Central memory CD4-positive, alpha-beta T cell (primary cell): ENCODE data around the gene FBXO33.

Experiments used
- DNase-seq: peaks from one replicate; pipeline ENCODE4 v3.0.0; 2022
- total RNA-seq, 3 experiments: gene quantifications; one replicate each; lab custom pipeline; 2026; lab: John Stamatoyannopoulos, UW

Gene FBXO33, protein sequence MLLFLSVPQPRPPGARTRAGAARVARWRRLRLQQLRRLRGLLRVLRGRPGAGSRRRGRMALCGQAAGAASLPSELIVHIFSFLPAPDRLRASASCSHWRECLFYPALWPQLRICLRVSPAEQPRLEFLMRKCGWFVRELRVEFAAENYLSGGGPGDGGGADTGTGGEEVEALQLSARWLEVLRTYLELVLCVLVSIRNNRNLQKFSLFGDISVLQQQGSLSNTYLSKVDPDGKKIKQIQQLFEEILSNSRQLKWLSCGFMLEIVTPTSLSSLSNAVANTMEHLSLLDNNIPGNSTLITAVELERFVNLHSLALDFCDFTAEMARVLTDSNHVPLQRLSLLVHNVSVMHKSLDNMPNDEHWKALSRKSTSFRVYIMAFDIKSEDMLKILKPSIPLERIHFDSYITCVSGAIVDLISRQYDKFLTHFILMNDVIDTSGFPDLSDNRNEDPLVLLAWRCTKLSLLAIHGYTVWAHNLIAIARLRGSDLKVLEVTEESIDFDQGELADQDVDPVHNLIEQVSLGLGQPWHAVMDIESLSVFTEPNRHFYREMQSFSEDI
- total RNA-seq = 48.8 to 78.3 (median 69.5) reads per million in 3 experiments

DNA sequence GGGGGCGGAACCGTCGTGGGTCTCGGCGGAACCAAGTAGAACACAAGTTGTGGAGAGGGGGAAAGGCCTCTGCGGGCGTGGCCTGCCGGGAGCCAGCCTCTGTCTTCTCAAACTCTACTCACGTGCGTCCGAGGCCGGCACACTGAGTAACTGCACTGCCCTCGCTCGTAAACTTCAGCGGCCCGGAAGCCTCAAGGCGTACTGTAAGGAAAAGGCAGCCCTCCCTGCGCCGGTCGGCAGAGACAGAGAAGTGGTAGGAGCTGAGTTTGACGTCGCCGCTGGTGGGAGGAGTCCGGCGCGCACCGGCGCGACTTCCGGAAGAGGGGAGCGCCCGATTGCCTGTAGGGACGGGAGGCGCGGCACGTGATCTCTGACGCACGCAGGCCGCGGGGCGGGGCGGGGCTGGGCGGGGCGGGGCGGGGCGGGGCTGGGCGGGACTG lies at the start of gene FBXO33:
Gene FBXO33, minus strand, starts transcription at position 255 of the 440 bp plus-strand sequence. CDS start 271 bp downstream, outside the sequence.
- DNase-seq = peak; percentile 97

DNA sequence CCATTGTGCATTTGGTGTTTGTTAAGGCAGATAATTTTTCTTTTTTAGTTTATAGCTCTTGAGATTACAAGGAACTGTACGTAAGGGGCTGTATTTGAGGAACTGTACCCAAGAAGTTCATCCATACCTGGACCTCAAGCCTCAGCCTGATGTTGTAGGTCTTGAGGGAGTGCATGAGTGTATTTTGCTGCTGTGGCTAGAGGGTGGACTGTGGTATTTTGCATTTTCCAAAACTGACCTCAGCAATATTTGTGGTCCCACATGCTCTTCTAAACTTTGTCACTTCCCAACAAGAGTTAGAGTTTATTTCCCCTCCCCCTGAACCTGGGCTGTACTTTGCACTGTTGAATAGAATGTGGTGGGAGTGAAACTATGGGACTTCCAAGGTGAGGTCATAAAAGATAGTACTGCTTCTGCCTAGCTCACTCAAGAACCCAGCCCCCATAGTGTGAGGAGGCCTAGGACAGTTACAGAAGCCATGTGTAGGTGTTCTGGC lies 42.2 kb upstream of the FBXO33 start:
- no peak for DNase-seq

DNA sequence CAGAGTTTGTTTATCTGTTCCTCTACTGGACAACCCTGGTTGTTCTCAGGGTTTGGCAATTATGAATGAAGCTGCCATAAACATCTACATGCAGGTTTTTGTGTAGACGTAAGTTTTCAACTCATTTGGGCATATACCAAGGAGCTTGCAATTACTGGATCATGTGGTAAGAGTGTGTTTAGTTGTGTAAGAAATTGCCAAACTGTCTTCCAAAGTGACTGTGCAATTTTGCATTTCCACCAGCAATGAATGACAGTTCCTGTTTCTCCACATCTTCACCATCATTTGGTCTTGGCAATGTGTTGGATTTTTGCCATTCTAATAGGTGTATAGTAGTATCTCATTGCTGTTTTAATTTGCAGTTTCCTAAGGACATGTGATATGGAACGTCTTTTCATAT lies 39.8 kb upstream of the FBXO33 start:
- no peak for DNase-seq

DNA sequence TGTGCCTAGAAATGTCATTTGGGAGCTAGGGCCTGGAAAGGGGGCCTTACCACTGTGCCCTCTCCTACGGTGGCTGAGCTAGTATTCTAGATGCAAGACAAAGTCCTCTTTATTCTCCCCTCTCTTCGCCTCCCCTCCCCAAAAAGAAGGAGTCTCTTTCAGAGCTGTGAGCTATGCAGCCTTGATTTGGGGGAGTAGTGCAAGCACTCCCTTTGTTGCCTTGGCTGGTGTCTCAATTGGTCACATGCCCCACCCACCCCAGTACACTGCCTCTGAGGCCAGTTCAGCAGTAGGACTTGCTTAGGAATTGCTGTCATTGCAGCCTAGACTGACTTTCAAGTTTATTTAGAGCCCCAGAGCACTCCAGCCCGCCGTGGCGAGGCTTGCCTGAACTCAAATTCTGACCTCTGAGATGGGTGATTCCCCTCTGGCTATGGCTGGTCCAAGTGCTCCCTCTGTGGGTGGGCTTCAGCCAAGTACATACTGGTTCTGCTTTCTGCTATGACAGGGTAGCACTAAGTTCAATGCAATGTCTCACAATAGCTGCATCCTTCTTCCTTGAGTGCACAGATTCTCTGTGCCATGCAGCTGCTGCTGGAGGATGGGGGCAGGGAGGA lies 37.0 kb upstream of the FBXO33 start:
- no peak for DNase-seq

DNA sequence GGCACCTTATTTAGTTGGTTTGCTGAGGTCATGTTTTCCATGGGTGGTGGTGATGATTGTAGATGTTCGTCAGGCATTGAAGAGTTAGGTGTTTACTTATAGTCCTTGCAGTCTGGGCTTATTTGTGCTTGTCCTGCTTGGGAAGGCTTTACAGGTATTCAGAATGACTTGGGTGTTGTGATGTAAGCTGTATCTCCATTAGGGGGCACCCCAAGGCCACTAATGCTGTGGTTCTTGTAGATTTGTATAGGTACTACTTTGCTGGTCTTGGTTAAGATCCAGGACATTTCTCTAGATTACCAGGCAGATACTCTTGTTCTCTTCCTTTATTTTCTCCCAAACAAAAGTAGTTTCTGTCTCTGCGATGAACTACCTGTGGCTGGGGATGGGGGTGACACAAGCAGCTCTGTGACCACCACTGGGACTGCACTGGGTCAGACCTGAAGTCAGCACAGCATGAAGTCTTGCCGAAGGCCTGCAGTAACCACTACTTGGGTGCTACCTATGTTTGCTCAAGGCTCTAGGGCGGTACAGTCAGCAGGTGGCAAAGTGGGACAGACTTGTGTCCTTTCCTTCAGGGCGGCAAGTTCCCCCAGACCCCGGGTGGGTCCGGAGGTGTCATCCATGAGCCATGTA lies 35.8 kb upstream of the FBXO33 start:
- DNase-seq = no peak

DNA sequence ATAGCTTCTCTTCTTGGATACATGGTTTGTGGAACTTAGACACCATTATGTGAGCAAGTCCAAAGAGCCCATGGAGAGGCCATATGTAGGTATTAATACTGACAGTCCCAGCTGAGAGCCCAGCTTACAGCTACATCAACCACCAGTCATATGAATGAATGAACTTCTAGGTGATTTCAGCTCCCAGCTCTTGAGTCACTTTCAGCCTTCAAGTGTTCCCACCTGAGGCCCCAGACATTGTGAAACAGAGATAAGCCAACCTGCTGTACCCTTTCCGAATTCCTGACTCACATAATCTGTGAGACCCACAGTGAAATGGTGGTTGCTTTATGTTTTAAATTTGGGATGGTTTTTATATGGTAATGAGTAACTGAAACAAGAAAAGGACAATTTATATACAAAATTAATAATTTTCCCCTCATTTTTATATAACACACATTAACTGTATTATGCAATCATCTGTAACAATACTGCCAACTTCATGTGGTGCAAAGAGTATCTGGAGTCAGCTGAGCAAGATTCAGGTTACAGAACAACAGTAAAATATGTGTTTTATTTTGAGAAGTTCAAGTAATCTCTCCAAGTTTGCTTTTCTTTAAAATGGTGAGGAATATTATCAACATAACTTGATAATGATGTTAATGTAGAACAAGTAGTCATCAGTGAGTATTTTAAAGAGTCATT lies 27.7 kb upstream of the FBXO33 start:
- DNase-seq = no peak

DNA sequence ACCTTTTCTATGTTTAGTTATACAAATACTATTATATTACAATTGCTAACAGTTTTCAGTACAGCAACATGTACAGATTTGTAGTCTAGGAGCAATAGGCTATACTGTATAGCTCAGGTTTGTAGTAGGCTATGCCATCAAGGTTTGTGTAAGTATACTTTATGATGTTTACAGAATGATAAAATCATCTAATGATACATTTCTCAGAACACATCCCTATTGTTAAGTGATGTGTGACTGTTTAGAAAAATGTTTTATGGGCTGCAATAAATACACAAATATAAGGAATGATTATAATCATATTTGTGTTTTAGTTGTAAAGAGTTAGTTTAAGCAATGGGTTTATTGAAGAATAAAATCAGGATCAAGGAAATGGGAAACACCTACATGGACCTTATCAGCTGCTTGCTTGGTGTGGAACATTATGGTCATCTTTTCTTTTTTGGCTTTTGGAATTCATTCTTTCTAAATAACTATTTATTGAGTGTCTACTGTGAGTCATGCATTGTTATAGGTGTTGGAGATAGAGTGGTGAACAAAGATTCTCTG lies 24.5 kb upstream of the FBXO33 start:
- no peak for DNase-seq

DNA sequence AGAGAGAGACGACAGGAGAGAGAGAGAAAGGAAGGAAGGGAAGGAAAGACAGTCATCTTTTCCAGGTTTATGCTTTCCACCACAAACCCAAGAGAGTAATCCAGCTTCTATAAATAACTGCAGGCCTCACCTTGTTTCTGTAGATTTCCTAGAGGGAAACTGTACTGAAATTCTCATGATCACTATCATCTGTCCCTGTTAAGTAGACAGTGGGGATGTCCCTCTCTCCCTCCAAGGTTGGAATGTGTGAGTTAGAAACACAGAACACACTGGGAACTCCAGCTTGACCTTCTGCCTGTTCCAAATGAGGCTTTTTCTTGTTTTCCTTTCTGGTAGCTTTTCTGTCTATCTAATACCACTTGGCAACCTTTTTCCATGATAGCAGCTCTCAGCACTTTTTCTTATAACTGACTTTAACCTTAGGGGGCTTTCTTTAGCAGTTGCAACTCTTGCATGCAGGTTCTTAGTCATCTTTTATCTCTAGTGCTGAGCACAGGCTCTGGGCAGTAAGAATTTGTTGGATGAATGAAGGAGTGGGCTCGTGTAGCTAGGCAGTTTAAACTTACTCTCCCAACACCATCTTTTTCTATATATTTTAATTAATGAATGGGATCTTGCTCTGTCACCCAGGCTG lies 22.8 kb upstream of the FBXO33 start:
- no peak for DNase-seq

DNA sequence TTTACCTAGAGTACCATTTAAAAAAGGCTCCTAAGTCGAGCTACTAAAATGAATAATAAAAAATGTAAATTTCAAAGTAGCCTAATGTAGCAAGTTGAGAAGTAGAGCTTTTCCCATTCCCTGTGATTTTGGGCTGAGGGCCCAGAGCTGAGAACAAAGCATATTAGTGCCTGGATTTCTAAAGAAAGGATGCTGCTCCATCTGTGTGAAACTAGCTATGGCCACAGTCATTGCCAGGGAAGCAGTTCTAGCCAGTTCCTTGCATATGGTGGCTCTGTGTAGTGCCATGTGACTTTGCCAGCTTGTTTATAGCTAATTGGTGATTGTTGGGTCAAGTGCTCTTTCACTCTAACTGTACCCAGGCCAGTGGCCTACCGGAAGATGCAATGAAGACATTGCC lies 20.4 kb upstream of the FBXO33 start:
- DNase-seq = no peak

DNA sequence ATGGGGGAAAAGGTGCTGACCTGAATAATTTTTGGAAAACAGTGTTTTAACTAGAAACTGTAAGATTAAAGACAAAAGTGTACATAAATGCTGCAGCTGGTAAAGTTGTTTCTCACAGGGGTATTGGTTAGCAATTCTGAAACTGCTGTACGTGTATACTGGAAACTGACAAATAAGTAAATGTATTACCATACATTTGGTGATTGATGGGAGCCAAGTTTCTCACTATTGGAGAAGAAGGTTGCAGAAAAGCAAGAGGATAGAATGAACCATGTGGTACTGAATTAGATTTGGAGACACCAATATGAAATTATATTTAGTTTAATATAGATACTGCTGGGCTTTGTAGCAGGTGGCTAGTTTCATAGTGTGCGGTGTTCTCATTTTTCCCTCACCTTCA lies 19.6 kb upstream of the FBXO33 start:
- no peak for DNase-seq

DNA sequence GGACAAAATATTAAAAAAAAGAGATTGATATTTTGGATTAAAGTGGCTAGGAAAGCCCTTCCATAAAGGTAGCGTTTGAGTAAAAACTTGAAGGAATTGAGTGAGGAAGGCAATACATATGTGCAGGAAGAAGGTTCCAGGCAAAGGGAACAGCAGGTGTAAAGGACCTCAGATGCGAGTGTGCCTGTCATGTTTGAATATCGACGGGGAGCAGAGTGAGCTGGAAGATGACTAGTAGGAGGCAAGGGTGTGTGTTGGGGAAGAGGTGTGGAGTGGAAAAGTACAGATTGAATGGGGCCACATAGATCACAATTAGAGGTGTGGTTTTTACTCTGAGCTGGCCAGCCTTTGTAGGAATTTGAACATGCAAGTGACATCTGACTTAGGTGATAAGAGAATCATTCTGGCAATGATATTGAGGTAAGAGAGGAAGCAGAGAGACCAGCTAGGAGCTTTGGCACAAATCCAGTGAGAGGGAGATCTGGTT lies 15.0 kb upstream of the FBXO33 start:
- DNase-seq = no peak

DNA sequence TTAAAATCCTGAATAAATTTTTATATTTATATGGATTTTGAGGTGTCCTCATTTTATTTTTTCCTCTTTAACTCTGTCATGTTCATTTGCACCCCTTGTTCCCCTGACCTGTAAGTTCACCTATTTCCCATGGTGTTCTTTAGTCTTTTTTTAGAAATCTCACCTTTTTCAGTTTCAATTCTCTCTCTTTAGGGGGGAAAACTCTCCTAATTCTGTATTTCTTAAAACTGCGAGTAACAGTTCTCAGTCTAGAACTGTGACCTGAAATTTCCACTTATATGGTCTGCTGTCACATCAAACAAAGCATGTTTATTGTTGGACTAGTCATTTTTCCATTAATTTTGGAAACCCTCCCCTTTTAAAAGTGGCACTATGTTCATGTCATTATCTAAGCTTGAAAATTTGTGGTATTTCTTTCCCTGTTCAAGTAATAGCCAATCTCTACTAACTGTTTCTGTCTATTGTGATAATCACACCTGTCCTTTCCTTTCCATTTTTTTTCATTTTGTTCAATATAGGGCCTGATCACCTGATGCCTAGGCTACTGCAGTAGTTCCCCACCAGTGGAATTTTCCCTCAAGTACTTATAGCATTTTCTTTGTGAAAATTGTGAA lies 14.0 kb upstream of the FBXO33 start:
- DNase-seq = no peak

DNA sequence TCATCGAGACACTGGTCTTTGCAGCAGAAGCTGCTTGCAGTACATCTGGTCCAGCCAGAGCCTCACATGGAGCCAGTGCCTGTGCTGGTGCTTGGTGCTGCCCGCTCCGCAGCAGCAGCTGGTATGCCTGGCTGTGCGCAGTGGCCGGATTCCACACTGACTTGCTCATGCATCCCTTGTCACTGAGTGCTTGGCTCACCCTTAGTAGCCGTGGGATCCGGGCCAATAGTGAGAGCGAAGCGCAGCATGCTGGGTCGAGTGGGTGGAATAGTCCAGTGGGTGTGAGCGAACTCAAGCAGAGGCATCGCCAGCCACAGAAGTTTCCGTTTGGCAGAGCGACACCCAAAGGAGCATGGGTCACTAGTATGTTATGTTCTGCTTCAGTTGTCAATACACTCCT lies 10.1 kb upstream of the FBXO33 start:
- no peak for DNase-seq

DNA sequence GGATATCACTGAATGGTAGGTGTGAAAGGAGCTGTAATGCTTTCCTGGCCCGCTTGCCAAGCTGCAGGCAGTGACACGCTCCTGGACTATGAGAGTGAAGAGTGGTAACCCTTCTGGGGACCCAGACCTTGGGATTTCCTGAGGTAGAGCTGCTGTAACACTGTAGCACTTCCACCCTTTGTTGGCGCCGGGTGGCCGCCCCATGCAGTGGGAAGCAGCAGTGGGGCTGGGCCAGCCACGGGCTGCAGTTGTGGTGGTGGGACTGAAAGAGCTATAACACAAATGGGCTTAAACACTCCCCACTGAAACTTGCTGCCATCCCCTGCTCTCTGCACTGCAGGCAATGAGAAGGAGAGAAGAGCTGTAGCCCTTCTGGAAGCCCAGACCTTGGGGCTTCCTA lies 9.6 kb upstream of the FBXO33 start:
- no peak for DNase-seq

DNA sequence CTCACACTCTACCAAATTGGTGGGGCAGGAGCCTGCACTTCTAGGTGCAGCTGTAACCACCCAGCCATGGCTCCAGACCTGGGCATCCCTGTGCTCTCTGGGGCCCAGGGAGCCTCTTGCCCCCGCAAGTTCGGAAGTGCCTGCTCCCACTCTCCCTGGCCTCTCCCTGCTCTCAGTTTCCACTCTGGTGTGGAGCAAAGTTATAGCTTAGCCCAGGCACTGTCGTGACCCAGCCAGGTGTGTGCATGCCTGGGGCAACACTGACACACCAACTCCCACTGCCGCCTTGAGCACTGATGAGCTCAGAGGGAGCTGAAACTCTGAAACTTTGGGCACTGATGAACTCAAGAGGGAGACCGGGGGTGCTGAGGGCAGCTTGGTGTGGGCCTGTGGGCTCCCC lies 8.7 kb upstream of the FBXO33 start:
- no peak for DNase-seq

DNA sequence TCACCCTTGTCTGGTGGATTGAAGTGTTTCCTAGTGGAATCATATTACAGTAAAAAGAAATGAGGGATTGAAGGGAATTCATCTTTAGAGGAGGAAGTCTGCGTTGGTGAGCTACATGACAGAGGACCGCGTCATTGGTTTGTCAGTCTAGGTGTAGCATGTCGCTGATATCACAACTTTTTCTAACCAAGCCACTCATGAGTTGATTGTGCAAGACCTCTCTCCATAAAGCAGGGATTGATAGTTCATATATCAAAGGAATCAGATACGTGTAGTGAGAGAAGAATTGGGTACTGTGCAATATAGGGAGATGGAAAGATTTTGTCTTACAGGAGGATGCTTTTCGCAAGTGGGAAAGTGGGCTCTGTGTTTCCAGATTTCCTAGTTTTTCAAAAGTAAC lies 3.0 kb upstream of the FBXO33 start:
- DNase-seq = no peak

DNA sequence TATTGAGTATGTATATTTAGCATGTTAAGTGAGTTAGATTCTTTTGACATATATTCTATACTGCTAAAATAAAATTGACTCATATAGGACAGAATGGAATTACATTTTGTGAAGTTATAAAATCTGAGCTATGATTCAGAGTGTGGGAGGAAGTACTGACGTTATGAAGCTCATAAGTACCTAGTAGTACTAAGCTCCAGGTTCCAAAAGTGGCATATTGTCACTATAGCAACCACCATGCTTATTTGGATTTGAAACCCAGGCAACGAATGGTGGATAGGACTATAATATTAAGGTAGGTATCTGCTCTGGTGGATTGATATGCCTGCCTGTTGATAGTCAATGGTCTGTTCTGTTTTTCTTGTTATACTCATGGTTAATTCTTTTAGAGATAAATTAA lies 2.2 kb upstream of the FBXO33 start:
- no peak for DNase-seq

DNA sequence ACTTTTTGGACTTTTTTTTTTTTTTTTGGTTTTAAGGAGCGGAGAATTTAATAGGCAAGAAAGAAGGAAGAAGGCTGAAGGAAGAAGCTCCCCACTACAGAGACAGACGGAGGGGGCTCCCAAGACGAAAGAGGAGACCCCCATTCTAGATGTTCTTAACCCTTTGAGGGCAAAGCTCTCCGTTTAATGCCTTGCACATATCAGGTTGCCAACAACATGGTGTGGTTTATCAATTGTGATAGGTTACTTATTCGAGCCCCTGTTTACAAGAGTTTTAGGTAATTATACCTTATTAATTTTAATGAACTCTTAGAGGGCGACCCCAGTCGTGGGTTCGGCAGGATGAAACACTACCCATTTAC lies 1.2 kb upstream of the FBXO33 start:
- DNase-seq = no peak

DNA sequence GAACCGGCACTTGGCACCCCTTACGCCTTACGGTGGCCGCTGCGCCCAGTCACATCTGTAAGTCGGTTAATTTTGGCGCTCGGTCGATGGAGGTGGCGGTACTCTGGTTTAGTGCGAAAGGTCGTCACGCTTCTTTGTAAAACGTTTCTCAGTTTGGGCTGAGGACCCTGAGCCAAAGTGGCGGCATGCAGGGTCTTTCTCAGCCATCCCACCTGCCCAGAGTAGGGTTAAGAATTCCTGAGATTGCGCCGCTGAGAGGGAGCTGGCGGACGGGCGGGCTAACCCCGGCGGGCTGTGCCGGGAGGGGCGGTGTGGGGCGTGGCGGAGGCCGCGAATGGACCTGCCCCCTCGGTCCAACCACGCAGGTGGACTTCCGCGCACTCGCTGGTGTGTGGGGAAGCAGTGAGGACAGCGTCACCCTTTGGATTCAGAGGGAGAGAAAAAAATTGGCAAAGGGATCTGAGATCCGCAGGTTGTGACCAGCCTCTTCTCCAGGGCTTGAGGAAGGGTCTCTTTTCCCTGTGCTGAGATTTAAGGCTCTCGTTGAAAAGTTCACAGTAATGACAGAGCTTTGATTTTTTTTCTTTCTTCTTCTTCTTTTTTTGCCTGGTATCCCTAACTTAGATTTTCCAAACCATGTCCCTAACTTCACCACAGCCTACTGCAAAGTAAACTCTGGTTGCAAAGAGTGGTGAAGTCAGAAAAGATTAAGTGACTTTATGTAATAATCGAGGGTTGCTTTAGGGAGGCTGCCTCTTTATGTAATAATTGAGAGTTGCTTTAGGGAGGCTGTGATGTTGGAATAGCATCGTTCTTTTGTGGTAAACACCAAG lies 602 bp upstream of the FBXO33 start:
- DNase-seq = peak; percentile 48

DNA sequence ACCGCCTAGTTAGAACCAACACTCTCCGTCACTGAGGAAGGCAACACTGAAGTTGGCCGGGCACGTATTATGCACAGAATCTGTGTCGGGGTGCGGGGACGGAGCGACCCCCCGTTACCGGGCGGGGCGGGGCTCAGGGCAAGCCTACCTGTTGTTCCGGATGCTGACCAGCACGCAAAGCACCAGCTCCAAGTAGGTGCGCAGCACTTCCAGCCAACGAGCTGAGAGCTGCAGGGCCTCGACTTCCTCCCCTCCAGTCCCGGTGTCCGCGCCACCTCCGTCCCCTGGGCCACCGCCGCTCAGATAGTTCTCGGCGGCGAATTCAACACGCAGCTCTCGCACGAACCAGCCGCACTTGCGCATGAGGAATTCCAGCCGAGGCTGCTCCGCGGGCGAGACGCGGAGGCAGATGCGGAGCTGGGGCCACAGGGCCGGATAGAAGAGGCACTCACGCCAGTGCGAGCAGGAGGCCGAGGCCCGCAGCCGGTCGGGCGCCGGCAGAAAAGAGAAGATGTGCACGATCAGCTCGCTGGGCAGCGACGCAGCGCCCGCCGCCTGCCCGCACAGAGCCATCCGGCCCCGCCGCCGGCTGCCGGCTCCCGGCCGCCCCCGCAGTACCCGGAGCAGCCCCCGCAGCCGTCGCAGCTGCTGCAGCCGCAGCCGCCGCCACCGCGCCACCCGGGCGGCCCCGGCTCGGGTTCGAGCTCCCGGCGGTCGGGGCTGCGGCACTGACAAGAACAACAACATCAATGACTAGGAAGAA lies 636 bp downstream of the FBXO33 start:
- peak; percentile 51 for DNase-seq
